H1 (cell line): ENCODE results near the gene CHST3. TPM values are rescaled to one million over a fixed set of nuclear protein-coding genes. Genes with fewer than 3 reads are reported as not detected.
A peak's percentile ranks its signal among the peaks of the same experiment; 100 is the strongest.

Experiments
- CTCF ChIA-PET: fragments of 300-600 bp; sonication (Branson Sonifier 250); formaldehyde crosslinking; loops from one replicate; lab custom pipeline; 2021; ENCODE audit not compliant: partially characterized antibody; lab: Charles Lee
- POLR2A ChIA-PET: fragments of 300-600 bp; sonication (Branson Sonifier 250); formaldehyde crosslinking; loops from one replicate; lab custom pipeline; 2021; ENCODE audit warnings: inconsistent platforms; ENCODE audit not compliant: partially characterized antibody; lab: Charles Lee
- DNase-seq, 2 experiments: peaks; one replicate each; pipeline versions ENCODE4 v3.0.0 to v3.0.0-alpha.2; 2010 to 2022; ENCODE audit warnings: low spot score in 2 of 2, low read depth in 1 of 2, mixed read lengths in 1 of 2
- FAIRE-seq: peaks from 2 replicates; lab custom pipeline; 2011; peaks lifted over from hg19 to GRCh38; lab: Jason Lieb, UNC
- H2AFZ ChIP-seq: 2 replicates; pipeline ENCODE4 v1.8.1; 2012; ENCODE audit warnings: low read length, inconsistent platforms
- H2AK5ac ChIP-seq: 2 replicates; pipeline ENCODE4 v1.6.1; 2013; ENCODE audit warnings: low read depth, low read length
- H2BK120ac ChIP-seq: replicated peaks from 2 replicates; pipeline ENCODE3; 2013; ENCODE audit warnings: low read depth, low read length, inconsistent platforms
- H2BK12ac ChIP-seq: 2 replicates; pipeline ENCODE4 v1.6.1; 2013; ENCODE audit warnings: low read depth, low read length
- H2BK15ac ChIP-seq: 2 replicates; pipeline ENCODE4 v1.6.1; 2013; ENCODE audit warnings: low read length
- H2BK20ac ChIP-seq: 2 replicates; pipeline ENCODE4 v1.6.1; 2013; ENCODE audit warnings: low read length
- H2BK5ac ChIP-seq: 2 replicates; pipeline ENCODE4 v1.6.1; 2013; ENCODE audit warnings: low read depth, low read length
- H3K14ac ChIP-seq: 2 replicates; pipeline ENCODE4 v1.6.1; 2013; ENCODE audit warnings: inconsistent platforms; ENCODE audit not compliant: insufficient read length
- H3K18ac ChIP-seq: 2 replicates; pipeline ENCODE4 v1.6.1; 2013; ENCODE audit warnings: low read length; ENCODE audit errors: extremely low read depth
- H3K23ac ChIP-seq: 2 replicates; pipeline ENCODE4 v1.6.1; 2013; ENCODE audit warnings: inconsistent platforms; ENCODE audit not compliant: insufficient read length
- H3K23me2 ChIP-seq: 2 replicates; pipeline ENCODE4 v1.6.1; 2013; ENCODE audit warnings: low read depth, low read length
- H3K27ac ChIP-seq: 2 replicates; pipeline ENCODE4 v1.6.1; 2011; ENCODE audit warnings: low read depth, low read length, inconsistent platforms
- H3K27me3 ChIP-seq, 4 experiments: replicated peaks in 1 of 4; 1 replicate in 1 of 4; 2 replicates in 3 of 4; pipeline versions ENCODE4 v1.6.1 to v1.8.1; 2011 to 2013; ENCODE audit warnings: low read length in 3 of 4, mild to moderate bottlenecking in 3 of 4, inconsistent platforms in 2 of 4, mixed read lengths in 2 of 4, moderate library complexity in 1 of 4; ENCODE audit not compliant: control insufficient read depth in 3 of 4, insufficient read depth in 3 of 4; ENCODE audit errors: extremely low read depth in 1 of 4
- H3K36me3 ChIP-seq, 4 experiments: 2 replicates each; pipeline versions ENCODE4 v1.6.1 to v1.8.1; 2011 to 2013; ENCODE audit warnings: mild to moderate bottlenecking in 4 of 4, low read length in 3 of 4, moderate library complexity in 2 of 4, control low read depth in 1 of 4, inconsistent platforms in 1 of 4; ENCODE audit not compliant: insufficient read depth in 4 of 4, control insufficient read depth in 2 of 4
- H3K4ac ChIP-seq: replicated peaks from 2 replicates; pipeline ENCODE3; 2013; ENCODE audit warnings: low read length, low read depth, mixed read lengths, inconsistent platforms; ENCODE audit not compliant: insufficient read length
- H3K4me1 ChIP-seq, 4 experiments: replicated peaks in 1 of 4; 1 replicate in 1 of 4; 2 replicates in 3 of 4; pipeline versions ENCODE4 v1.6.1 to v1.8.1; 2011 to 2013; ENCODE audit warnings: low read length in 3 of 4, inconsistent platforms in 2 of 4, mixed read lengths in 1 of 4; ENCODE audit not compliant: insufficient read depth in 4 of 4, control insufficient read depth in 3 of 4
- H3K4me2 ChIP-seq, 2 experiments: 2 replicates each; pipeline versions ENCODE4 v1.6.1 to v1.8.1; 2011 to 2013; ENCODE audit warnings: low read depth in 2 of 2, low read length in 2 of 2, control low read depth in 1 of 2, inconsistent platforms in 1 of 2, mild to moderate bottlenecking in 1 of 2; ENCODE audit not compliant: insufficient read depth in 1 of 2
- H3K4me3 ChIP-seq, 4 experiments: fragments of 200-600, 300-600 bp in 1 of 4; sonication (generic), shearing (Covaris generic), sonication (Bioruptor Twin) in 1 of 4; 2 replicates each; pipeline versions ENCODE4 v1.5.1 to v1.8.1; 2011 to 2016; ENCODE audit warnings: low read length in 4 of 4, low read depth in 3 of 4, control low read depth in 2 of 4, inconsistent platforms in 2 of 4, mild to moderate bottlenecking in 2 of 4, mixed read lengths in 1 of 4, moderate library complexity in 1 of 4; ENCODE audit not compliant: insufficient read depth in 2 of 4; ENCODE audit errors: extremely low read depth in 1 of 4
- H3K56ac ChIP-seq: replicated peaks from 2 replicates; pipeline ENCODE3; 2013; ENCODE audit warnings: low read depth, mild to moderate bottlenecking, mixed read lengths, low read length, inconsistent platforms; ENCODE audit not compliant: insufficient read length
- H3K79me1 ChIP-seq: 2 replicates; pipeline ENCODE4 v1.6.1; 2013; ENCODE audit warnings: low read depth, low read length, control low read depth
- H3K79me2 ChIP-seq, 2 experiments: 2 replicates each; pipeline versions ENCODE4 v1.6.1 to v1.8.1; 2012 to 2013; ENCODE audit warnings: low read length in 2 of 2, mild to moderate bottlenecking in 2 of 2, inconsistent platforms in 1 of 2; ENCODE audit not compliant: insufficient read depth in 2 of 2, control insufficient read depth in 1 of 2
- H3K9ac ChIP-seq, 4 experiments: replicated peaks in 1 of 4; 1 replicate in 1 of 4; 2 replicates in 3 of 4; pipeline versions ENCODE4 v1.6.1 to v1.8.1; 2011 to 2013; ENCODE audit warnings: low read depth in 3 of 4, low read length in 3 of 4, control low read depth in 2 of 4, mild to moderate bottlenecking in 2 of 4, moderate library complexity in 2 of 4, inconsistent platforms in 1 of 4; ENCODE audit errors: extremely low read depth in 1 of 4
- H3K9me3 ChIP-seq, 2 experiments: 2 replicates each; pipeline versions ENCODE4 v1.6.1 to v1.8.1; 2012 to 2013; ENCODE audit warnings: mild to moderate bottlenecking in 2 of 2, moderate library complexity in 2 of 2, control low read depth in 1 of 2, inconsistent platforms in 1 of 2, low read depth in 1 of 2, low read length in 1 of 2, mixed read lengths in 1 of 2; ENCODE audit not compliant: insufficient read depth in 2 of 2
- H4K20me1 ChIP-seq, 2 experiments: replicated peaks in 1 of 2; 2 replicates each; pipeline versions ENCODE3 to v1.8.1; 2011 to 2013; ENCODE audit warnings: inconsistent platforms in 2 of 2, low read length in 2 of 2, mild to moderate bottlenecking in 1 of 2; ENCODE audit not compliant: insufficient read depth in 2 of 2, control insufficient read depth in 1 of 2
- H4K5ac ChIP-seq: 2 replicates; pipeline ENCODE4 v1.6.1; 2013; ENCODE audit warnings: low read length, low read depth, mixed read lengths, inconsistent platforms; ENCODE audit not compliant: insufficient read length
- H4K8ac ChIP-seq: 2 replicates; pipeline ENCODE4 v1.8.0; 2013; ENCODE audit warnings: mild to moderate bottlenecking, moderate library complexity, low read length, inconsistent platforms; ENCODE audit not compliant: insufficient read depth; ENCODE audit errors: extremely low read depth
- H4K91ac ChIP-seq: replicated peaks from 2 replicates; pipeline ENCODE3; 2013; ENCODE audit warnings: low read length, mixed read lengths, inconsistent platforms; ENCODE audit not compliant: insufficient read length
- EZH2 ChIP-seq: fragments of 200-600 bp; sonication (generic); IDR thresholded peaks from 2 replicates; pipeline ENCODE4 v1.7.1; 2012; ENCODE audit warnings: low read depth, mild to moderate bottlenecking, moderate library complexity, low read length, inconsistent platforms; ENCODE audit not compliant: severe bottlenecking
- HDAC6 ChIP-seq: IDR thresholded peaks from one replicate; pipeline ENCODE4 v1.7.1; 2012; ENCODE audit warnings: low read depth, mild to moderate bottlenecking, inconsistent platforms, low read length, moderate library complexity
- NANOG ChIP-seq: IDR thresholded peaks from 2 replicates; pipeline ENCODE4 v1.6.1; 2011; ENCODE audit warnings: low read length, low read depth, mild to moderate bottlenecking, inconsistent platforms; ENCODE audit not compliant: insufficient read depth, poor library complexity, severe bottlenecking
- POLR2A ChIP-seq, 2 experiments: IDR thresholded peaks; 1 replicate in 1 of 2; 2 replicates in 1 of 2; pipeline ENCODE4 v1.6.1; 2011; ENCODE audit warnings: low read depth in 2 of 2, low read length in 2 of 2, mild to moderate bottlenecking in 2 of 2; ENCODE audit errors: control extremely low read depth in 1 of 2
- RNF2 ChIP-seq: fragments of 200-900, 300-1000 bp; sonication (generic); IDR thresholded peaks from 2 replicates; pipeline ENCODE4 v1.7.1; 2016; ENCODE audit warnings: borderline replicate concordance, low read depth, mild to moderate bottlenecking, antibody characterized with exemption, low read length; ENCODE audit not compliant: poor library complexity, severe bottlenecking; ENCODE audit errors: missing control alignments
- RXRA ChIP-seq: IDR thresholded peaks from 2 replicates; pipeline ENCODE4 v1.6.1; 2011; ENCODE audit warnings: low read depth, mild to moderate bottlenecking, low read length, moderate library complexity; ENCODE audit not compliant: insufficient read depth
- SIN3A ChIP-seq, 2 experiments: IDR thresholded peaks in 1 of 2; conservative IDR thresholded peaks in 1 of 2; 2 replicates each; pipeline ENCODE4 v1.6.1; 2011 to 2012; ENCODE audit warnings: low read length in 2 of 2, improper control_type of control experiment in 1 of 2, low read depth in 1 of 2, mild to moderate bottlenecking in 1 of 2
- SIRT6 ChIP-seq: IDR thresholded peaks from one replicate; pipeline ENCODE4 v1.7.1; 2012; ENCODE audit warnings: low read length, inconsistent platforms
- SP2 ChIP-seq: IDR thresholded peaks from 2 replicates; pipeline ENCODE4 v1.6.1; 2012; ENCODE audit warnings: mild to moderate bottlenecking, low read length, inconsistent platforms
- TAF7 ChIP-seq: optimal IDR thresholded peaks from 2 replicates; pipeline ENCODE3; 2011; ENCODE audit warnings: low read depth, mild to moderate bottlenecking, inconsistent platforms, low read length, moderate library complexity, borderline replicate concordance
- USF2 ChIP-seq: IDR thresholded peaks from 2 replicates; pipeline ENCODE4 v1.6.1; 2011; ENCODE audit warnings: low read length, improper control_type of control experiment
- YY1 ChIP-seq: IDR thresholded peaks from 2 replicates; pipeline ENCODE4 v1.6.1; 2011; ENCODE audit warnings: low read depth, mild to moderate bottlenecking, low read length
- WGBS, 2 experiments: shearing (Covaris generic) in 1 of 2; methylation state at CpG; one replicate each; pipeline versions ENCODE4 v1.1.6 to v1.1.7; 2013 to 2015; ENCODE audit warnings: low lambda C conversion rate in 2 of 2, mixed read lengths in 2 of 2, inconsistent platforms in 1 of 2, low coverage in 1 of 2, missing lambda C conversion rate in 1 of 2; ENCODE audit not compliant: insufficient replicate concordance in 2 of 2, insufficient coverage in 1 of 2, insufficient read length in 1 of 2; ENCODE audit errors: extremely low coverage in 1 of 2, missing lambda C conversion rate in 1 of 2; 5-methylcytosine and 5-hydroxymethylcytosine counted together
- polyA plus RNA-seq, 7 experiments: library from polyadenylated mRNA; depleted of rRNA in 3 of 7; stranded (reverse) in 5 of 7; unstranded in 2 of 7; fragments of >200 nt in 5 of 7; fragments of 200-250 nt in 2 of 7; gene quantifications; 1 replicate in 5 of 7; 2 replicates in 1 of 7; 4 replicates in 1 of 7; pipeline versions ENCODE4 v1.2.1 to v1.2.3, GENCODE V29; 2011 to 2013; ENCODE audit warnings: missing spikeins in 2 of 7, mixed read lengths in 2 of 7
- total RNA-seq: library from RNA; stranded (reverse); fragmentation: NEBNext Ultra II Directional; extraction: Animal tissue kit (Norgen Biotek cat#: 25700); gene quantifications from 2 replicates; pipeline ENCODE4 v1.2.1, GENCODE V29; 2021

CHST3 gene
- total and polyA plus RNA-seq, 2 of the 8 experiments (the other 6 are each of a cell fraction or from before 2014, with no cell fraction given): 2.0 to 5.8 TPM

- H3K56ac ChIP-seq: no peak overlapping the region
- H4K20me1 ChIP-seq: peaks cover 0 to 3% of the 10 kb centered on the region in 2 experiments
- H2BK15ac ChIP-seq: peak overlapping the region; percentile 46; the same call in 1 of the 2 replicates
- 0 out of 2 replicates have a peak overlapping the region, but pooled peaks have one; percentile 27 for H2BK12ac ChIP-seq
- no peaks in the 10 kb centered on the region for H3K23me2 ChIP-seq
- WGBS, 2 experiments: 84% methylated on average over 8 of the region's 9 CpGs; no CpG with 5 or more reads in 1 of the 2 experiments
- FAIRE-seq (no peak), DNase-seq (no peak)
- no peak overlapping the region for H4K91ac ChIP-seq
- no peak overlapping the region for H2BK5ac ChIP-seq
- H2BK20ac ChIP-seq: no peak overlapping the region
- no peak overlapping the region for H3K27ac ChIP-seq
- H3K9me3 ChIP-seq: no peaks in the 10 kb centered on the region
- no peaks in the 10 kb centered on the region for H3K79me1 ChIP-seq
- H2AK5ac ChIP-seq: no peak overlapping the region
- H3K36me3 ChIP-seq: no peaks in the 10 kb centered on the region
- H3K79me2 ChIP-seq: no peaks in the 10 kb centered on the region
- POLR2A ChIA-PET: interaction anchor here (2.0 kb wide), 1 partner anchor 211 kb away, joined by 5 read pairs; the partner anchor contains the start of gene DDIT4
- no peak overlapping the region for H3K4ac ChIP-seq
- H3K4me3 ChIP-seq: no peak overlapping the region
- H4K8ac ChIP-seq: no peak overlapping the region; the same call in 1 of the 2 replicates
- H3K27me3 ChIP-seq: no peaks in the 10 kb centered on the region
- H3K4me1 ChIP-seq: peaks cover 0 to 9% (median 7%) of the 10 kb centered on the region in 4 experiments; a peak in 4 of 7 replicates
- H4K5ac ChIP-seq: no peak overlapping the region
- no peak overlapping the region for H3K18ac ChIP-seq
- no peak overlapping the region for H2BK120ac ChIP-seq
- no peak overlapping the region for H3K14ac ChIP-seq
- no peak overlapping the region for H3K23ac ChIP-seq
- H3K4me2 ChIP-seq: no peak overlapping the region
- no peak overlapping the region for H2AFZ ChIP-seq
- no peak overlapping the region for H3K9ac ChIP-seq
- CTCF ChIA-PET: interaction anchor here (0.8 to 8.2 kb wide), 19 partner anchors 8 to 275 kb away, joined by 3 to 77 read pairs (median 5); partner anchors contain the start of gene SPOCK2
- TF ChIP-seq RXRA (no peak), NANOG (no peak), YY1 (no peak), SIRT6 (no peak), POLR2A (IDR thresholded peaks at IDR 0.05; ENCODE audit: control extremely low read depth in 1 of 2, low read depth in 2 of 2, low read length in 2 of 2) (no peak), USF2 (no peak), TAF7 (no peak), SP2 (no peak), SIN3A (conservative IDR thresholded peaks at IDR 0.05 in 1 of 2, IDR thresholded peaks at IDR 0.05 in 1 of 2; ENCODE audit: low read depth in 1 of 2, low read length in 2 of 2) (no peak), EZH2 (no peak), HDAC6 (no peak), RNF2 (no peak)
Measured at GRCh38 chr10:72061930-72062329, 97.7 kb downstream of the CHST3 start.
